Body of pancreas (tissue), 4 donors: ENCODE results near the gene FIBCD1.

Experiments
- POLR2A ChIP-seq, 3 donors: fragments of 450-650 bp; IDR thresholded peaks; one replicate each; pipeline ENCODE4 v1.6.1; 2016; ENCODE audit warnings: antibody characterized with exemption in 3 of 3, mild to moderate bottlenecking in 2 of 3
- TF ChIP-seq, protein P1 (sequence below), 7 experiments: fragments of 450-650 bp in 4 of 7; fragments of 200-600 bp in 3 of 7; sonication (generic) in 3 of 7; IDR thresholded peaks; one replicate each; pipeline ENCODE4 v1.5.1; 2016 to 2019; ENCODE audit warnings: antibody characterized with exemption in 7 of 7

DNA sequence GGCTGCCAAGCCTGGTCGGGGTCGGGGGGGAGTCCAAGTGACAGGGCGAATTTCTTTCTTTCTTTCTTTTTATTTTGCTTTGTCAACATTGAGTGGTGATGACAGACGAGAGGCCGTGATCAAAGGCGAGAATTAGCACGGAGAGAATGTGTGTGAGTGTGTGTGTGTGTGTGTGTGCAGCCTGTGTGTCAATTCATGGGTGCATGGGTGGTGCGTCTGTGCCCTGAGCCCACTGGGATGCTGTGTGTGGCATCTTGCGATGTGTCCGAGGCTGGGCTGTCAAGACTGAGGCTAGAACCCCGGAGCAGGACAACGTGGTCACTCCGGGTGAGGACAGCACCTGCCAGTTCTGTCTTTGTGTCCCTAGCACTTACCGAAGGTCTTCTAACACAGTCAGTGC, 4.7 kb upstream of the FIBCD1 start:
- TF ChIP-seq, protein P1, sequence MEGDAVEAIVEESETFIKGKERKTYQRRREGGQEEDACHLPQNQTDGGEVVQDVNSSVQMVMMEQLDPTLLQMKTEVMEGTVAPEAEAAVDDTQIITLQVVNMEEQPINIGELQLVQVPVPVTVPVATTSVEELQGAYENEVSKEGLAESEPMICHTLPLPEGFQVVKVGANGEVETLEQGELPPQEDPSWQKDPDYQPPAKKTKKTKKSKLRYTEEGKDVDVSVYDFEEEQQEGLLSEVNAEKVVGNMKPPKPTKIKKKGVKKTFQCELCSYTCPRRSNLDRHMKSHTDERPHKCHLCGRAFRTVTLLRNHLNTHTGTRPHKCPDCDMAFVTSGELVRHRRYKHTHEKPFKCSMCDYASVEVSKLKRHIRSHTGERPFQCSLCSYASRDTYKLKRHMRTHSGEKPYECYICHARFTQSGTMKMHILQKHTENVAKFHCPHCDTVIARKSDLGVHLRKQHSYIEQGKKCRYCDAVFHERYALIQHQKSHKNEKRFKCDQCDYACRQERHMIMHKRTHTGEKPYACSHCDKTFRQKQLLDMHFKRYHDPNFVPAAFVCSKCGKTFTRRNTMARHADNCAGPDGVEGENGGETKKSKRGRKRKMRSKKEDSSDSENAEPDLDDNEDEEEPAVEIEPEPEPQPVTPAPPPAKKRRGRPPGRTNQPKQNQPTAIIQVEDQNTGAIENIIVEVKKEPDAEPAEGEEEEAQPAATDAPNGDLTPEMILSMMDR (IDR thresholded peaks at IDR 0.05) = no peak
- no peak for TF ChIP-seq POLR2A (IDR thresholded peaks at IDR 0.05)
